GM18507 (cell line): ENCODE measurements around the gene KRT84.

Experiments used
- DNase-seq: peaks from one replicate; pipeline ENCODE4 v3.0.0; 2011; ENCODE audit warnings: low read depth; ENCODE audit not compliant: insufficient read length; ENCODE audit errors: extremely low spot score
- FAIRE-seq: peaks from 2 replicates; lab custom pipeline; 2011; peaks lifted over from hg19 to GRCh38; lab: Jason Lieb, UNC

Gene KRT84

DNA sequence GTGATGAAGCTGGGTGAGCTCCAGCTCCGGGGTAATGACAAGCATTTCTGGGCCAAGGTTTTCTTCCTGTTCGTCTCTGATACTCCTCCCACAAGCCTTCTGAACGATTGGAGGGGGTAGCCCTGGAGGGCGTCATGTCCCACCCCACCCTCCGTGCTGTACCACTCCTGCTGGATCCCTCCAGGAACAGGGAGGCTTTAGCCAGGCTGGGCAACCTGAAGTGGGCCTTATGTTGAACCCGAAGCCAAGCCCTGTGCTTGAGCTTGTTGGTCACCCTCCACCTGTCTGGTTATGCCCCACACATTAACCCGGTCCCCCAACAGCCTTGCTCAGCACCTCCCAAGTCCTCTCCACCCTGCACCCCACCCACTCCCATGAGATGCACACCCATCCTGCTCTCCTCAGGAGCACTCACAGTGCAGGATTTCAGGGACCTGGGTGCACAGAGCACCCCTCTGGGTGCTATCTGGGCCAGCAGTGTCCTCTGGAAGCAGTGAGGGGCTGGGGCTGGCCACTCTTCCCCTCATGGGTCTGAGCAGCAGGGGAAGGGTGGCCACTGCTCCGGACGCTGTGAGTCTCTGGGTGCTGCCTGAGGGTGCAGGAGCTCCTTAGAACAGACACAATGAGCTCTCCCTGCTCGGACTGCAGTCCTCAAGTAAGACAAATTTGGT lies 57.5 kb downstream of the KRT84 start:
- DNase-seq (no peak), FAIRE-seq (no peak)
